PFSK-1 (cell line): ENCODE results near the gene FUT9. TPM values are rescaled to one million over a fixed set of nuclear protein-coding genes. Genes with fewer than 3 reads are reported as not detected.

Experiments
- FOXP2 ChIP-seq: optimal IDR thresholded peaks from 2 replicates; pipeline ENCODE3; 2011; ENCODE audit warnings: borderline replicate concordance, control low read depth, inconsistent platforms; ENCODE audit not compliant: insufficient read depth; ENCODE audit errors: extremely low read length, extremely low read depth
- POLR2AphosphoS5 ChIP-seq: IDR thresholded peaks from 2 replicates; pipeline ENCODE4 v1.6.1; 2012; ENCODE audit warnings: low read depth, mild to moderate bottlenecking, control low read depth, low read length, moderate library complexity
- SIN3A ChIP-seq: IDR thresholded peaks from 2 replicates; pipeline ENCODE4 v1.6.1; 2012; ENCODE audit warnings: mild to moderate bottlenecking, low read length, moderate library complexity, borderline replicate concordance; ENCODE audit not compliant: insufficient read depth
- TAF1 ChIP-seq: IDR thresholded peaks from 2 replicates; pipeline ENCODE4 v1.6.1; 2012; ENCODE audit warnings: low read length, control low read depth, borderline replicate concordance; ENCODE audit not compliant: insufficient read depth
- polyA plus RNA-seq: library from polyadenylated mRNA; unstranded; fragments of >200 nt; gene quantifications from one replicate; pipeline ENCODE4 v1.2.1, GENCODE V29; 2012; ENCODE audit warnings: low read depth, missing spikeins; ENCODE audit not compliant: insufficient read length
- TF ChIP-seq, protein P1 (sequence below), 2 experiments: IDR thresholded peaks; 2 replicates each; pipeline versions ENCODE4 v1.6.1 to v1.8.0; 2011 to 2012; ENCODE audit warnings: low read depth in 2 of 2, low read length in 2 of 2, control low read depth in 1 of 2, inconsistent platforms in 1 of 2, mild to moderate bottlenecking in 1 of 2, moderate library complexity in 1 of 2; ENCODE audit not compliant: insufficient read depth in 1 of 2

The FUT9 gene
- not detected for polyA plus RNA-seq

DNA sequence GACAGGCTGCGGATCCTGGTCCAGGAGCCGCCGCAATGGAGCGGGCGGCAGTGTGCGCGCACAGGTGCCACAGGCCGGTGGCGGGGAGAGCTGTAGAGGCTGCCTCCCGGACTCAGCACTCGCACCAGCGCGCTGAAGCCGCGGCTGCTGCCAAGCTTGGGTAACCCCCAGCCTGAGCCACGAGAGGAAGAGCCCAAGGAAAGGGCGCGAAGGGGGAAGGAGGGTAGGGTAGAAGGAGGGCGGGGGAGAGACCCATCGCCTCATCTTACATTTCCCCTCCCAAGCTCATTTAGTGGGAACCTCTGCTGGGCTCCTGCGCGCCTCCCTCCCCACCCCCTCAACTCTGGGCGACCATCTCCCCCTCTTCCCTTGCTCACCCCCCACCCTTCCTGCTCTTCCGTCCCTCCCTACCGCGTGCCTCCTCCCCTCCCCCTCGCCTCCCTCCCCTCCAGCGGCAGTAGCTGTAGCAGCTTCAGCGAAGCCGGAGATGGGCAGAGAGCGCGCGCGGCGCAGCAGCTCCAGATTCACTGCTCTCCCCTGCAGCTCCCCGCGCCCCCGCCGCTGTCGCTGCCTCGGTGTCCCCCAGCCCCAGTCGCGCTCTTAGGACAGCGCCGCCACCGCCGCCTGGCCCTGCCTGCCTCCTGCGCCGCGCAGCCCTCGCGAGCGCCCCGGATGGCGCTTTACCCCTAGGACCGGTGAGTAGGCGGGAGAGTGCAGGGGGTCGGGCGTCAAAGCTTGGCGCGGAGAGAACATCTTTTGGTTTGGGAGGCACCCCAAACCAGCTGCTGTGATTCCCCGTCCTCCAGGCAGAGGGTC lies at the start of gene FUT9:
FUT9 (plus strand) TSS at position 457 of the 816 bp plus-strand sequence. CDS start 187,182 bp downstream, outside the sequence.
- no peak for TF ChIP-seq TAF1
- no peak for TF ChIP-seq SIN3A
- TF ChIP-seq, protein P1, sequence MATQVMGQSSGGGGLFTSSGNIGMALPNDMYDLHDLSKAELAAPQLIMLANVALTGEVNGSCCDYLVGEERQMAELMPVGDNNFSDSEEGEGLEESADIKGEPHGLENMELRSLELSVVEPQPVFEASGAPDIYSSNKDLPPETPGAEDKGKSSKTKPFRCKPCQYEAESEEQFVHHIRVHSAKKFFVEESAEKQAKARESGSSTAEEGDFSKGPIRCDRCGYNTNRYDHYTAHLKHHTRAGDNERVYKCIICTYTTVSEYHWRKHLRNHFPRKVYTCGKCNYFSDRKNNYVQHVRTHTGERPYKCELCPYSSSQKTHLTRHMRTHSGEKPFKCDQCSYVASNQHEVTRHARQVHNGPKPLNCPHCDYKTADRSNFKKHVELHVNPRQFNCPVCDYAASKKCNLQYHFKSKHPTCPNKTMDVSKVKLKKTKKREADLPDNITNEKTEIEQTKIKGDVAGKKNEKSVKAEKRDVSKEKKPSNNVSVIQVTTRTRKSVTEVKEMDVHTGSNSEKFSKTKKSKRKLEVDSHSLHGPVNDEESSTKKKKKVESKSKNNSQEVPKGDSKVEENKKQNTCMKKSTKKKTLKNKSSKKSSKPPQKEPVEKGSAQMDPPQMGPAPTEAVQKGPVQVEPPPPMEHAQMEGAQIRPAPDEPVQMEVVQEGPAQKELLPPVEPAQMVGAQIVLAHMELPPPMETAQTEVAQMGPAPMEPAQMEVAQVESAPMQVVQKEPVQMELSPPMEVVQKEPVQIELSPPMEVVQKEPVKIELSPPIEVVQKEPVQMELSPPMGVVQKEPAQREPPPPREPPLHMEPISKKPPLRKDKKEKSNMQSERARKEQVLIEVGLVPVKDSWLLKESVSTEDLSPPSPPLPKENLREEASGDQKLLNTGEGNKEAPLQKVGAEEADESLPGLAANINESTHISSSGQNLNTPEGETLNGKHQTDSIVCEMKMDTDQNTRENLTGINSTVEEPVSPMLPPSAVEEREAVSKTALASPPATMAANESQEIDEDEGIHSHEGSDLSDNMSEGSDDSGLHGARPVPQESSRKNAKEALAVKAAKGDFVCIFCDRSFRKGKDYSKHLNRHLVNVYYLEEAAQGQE (IDR thresholded peaks at IDR 0.05; ENCODE audit: insufficient read depth in 1 of 2, low read depth in 2 of 2, low read length in 2 of 2): no peak
- TF ChIP-seq FOXP2: no peak
- TF ChIP-seq POLR2AphosphoS5: no peak

DNA sequence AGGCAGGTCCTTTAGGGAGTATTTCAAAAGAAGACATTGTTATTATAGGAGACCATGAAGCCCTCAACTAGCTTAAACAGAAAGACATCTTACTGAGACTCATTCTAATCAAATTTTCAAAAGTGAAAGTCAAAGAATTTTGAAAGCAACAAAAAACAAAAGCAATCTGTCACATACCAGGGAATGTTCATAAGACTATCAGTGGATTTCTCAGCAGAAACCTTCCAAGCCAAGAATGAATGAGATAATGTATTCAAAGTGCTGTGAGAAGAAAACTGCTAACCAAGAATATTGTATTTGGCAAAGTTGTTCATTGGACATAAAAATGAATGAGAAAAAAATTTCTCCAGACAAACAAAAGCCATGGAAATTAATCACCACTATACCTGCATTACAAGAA lies 48.2 kb upstream of the FUT9 start:
- TF ChIP-seq, protein P1 (IDR thresholded peaks at IDR 0.05; ENCODE audit: insufficient read depth in 1 of 2, low read depth in 2 of 2, low read length in 2 of 2): no peak
- no peak for TF ChIP-seq SIN3A
- TF ChIP-seq TAF1: no peak
- no peak for TF ChIP-seq POLR2AphosphoS5
- TF ChIP-seq FOXP2: no peak

DNA sequence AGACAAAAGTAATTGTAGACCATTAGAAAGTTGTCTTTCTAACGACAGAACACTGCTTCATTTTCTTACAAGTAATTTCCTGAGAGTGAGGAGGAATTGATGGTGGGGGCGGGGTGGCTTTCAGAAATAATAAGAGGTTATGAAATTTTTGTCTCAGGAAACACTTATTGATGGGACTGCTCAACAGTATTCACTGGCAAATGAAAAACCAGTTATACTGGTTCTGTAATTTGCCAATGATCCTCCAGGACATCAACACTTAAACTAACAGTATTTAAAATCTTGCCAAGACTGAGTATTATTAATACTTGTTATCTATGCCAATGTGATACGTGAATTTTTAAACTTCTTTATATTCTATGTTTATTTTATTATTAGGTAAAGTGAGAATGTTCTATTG lies 41.8 kb upstream of the FUT9 start:
- TF ChIP-seq FOXP2 (no peak), TAF1 (no peak), POLR2AphosphoS5 (no peak), SIN3A (no peak)
- TF ChIP-seq, protein P1 (IDR thresholded peaks at IDR 0.05; ENCODE audit: insufficient read depth in 1 of 2, low read depth in 2 of 2, low read length in 2 of 2): no peak

DNA sequence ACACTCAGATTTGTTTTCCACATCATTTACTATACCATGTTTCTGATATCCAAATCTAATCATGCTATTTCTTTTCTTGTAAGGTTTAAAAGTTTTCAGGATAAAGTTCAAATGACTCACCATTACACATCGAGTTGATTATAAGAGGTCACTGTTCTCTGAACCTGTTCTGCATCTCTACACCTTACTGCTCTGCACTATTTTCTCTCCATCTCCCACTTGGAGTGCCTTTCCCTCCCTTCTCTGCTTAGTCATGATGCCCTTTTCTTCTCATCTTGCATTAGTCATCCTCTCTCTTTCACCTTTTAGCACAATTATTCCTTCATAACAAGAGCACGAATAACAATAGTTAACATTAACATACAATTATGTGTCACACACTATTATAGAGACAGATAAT lies 37.5 kb upstream of the FUT9 start:
- TF ChIP-seq TAF1 (no peak), SIN3A (no peak), FOXP2 (no peak), POLR2AphosphoS5 (no peak)
- TF ChIP-seq, protein P1 (IDR thresholded peaks at IDR 0.05; ENCODE audit: insufficient read depth in 1 of 2, low read depth in 2 of 2, low read length in 2 of 2): no peak
